ENCODE data around the gene RASD2.

Gene RASD2

GRCh38 chr22:35549328-35549727 is 8.7 kb downstream of the RASD2 start:
- no peaks in the 10 kb centered on the region for H3K27me3 ChIP-seq
- no peaks in the 10 kb centered on the region for H3K9me3 ChIP-seq
- peaks cover 0 to 8% (median 2%) of the 10 kb centered on the region in 4 donors for H3K4me1 ChIP-seq
- no peak for DNase-seq
- H3K27ac ChIP-seq: no peak overlapping the region
- no peak overlapping the region for H3K4me3 ChIP-seq
- TF ChIP-seq CTCF (IDR thresholded peaks at IDR 0.05): no peak
- peaks cover 0 to 6% (median 0%) of the 10 kb centered on the region in 3 donors for H3K36me3 ChIP-seq
- intact Hi-C loops (cut with DNase I; ENCODE audit: low total_unique reads): no loop called here

- peaks cover 0 to 6% (median 0%) of the 10 kb centered on the region in 3 donors for H3K36me3 ChIP-seq
- H3K9me3 ChIP-seq: no peaks in the 10 kb centered on the region
- intact Hi-C loops (cut with DNase I; ENCODE audit: low total_unique reads): no loop called here
- peaks cover 0 to 8% (median 2%) of the 10 kb centered on the region in 4 donors for H3K4me1 ChIP-seq
- H3K4me3 ChIP-seq: no peak overlapping the region
- TF ChIP-seq CTCF (IDR thresholded peaks at IDR 0.05): no peak
- DNase-seq: no peak
- no peak overlapping the region for H3K27ac ChIP-seq
- H3K27me3 ChIP-seq: peaks cover 0 to 4% of the 10 kb centered on the region in 2 donors
Observed at GRCh38 chr22:35551549-35552177, 11.0 kb downstream of the RASD2 start.

GRCh38 chr22:35552196-35552842 is 11.7 kb downstream of the RASD2 start:
- no peak for TF ChIP-seq CTCF (IDR thresholded peaks at IDR 0.05)
- intact Hi-C loops (cut with DNase I; ENCODE audit: low total_unique reads): no loop called here

GRCh38 chr22:35552846-35553245 is 12.2 kb downstream of the RASD2 start:
- no peaks in the 10 kb centered on the region for H3K9me3 ChIP-seq
- H3K36me3 ChIP-seq: peaks cover 0 to 6% (median 0%) of the 10 kb centered on the region in 3 donors
- TF ChIP-seq CTCF (IDR thresholded peaks at IDR 0.05): no peak
- no peak for DNase-seq
- H3K4me3 ChIP-seq: no peak overlapping the region
- no peak overlapping the region for H3K27ac ChIP-seq
- intact Hi-C loops (cut with DNase I; ENCODE audit: low total_unique reads): no loop called here
- H3K27me3 ChIP-seq: peaks cover 0 to 4% of the 10 kb centered on the region in 2 donors
- peaks cover 0 to 8% (median 2%) of the 10 kb centered on the region in 4 donors for H3K4me1 ChIP-seq

More at GRCh38 chr22:35552196-35552842, 11.7 kb downstream of the RASD2 start:
- Histone ChIP-seq H3K9me3 (no peaks in the 10 kb centered on the region), H3K27ac (no peak overlapping the region), H3K4me1 (peaks cover 0 to 8% (median 2%) of the 10 kb centered on the region in 4 donors), H3K4me3 (no peak overlapping the region), H3K36me3 (peaks cover 0 to 6% (median 0%) of the 10 kb centered on the region in 3 donors), H3K27me3 (peaks cover 0 to 4% of the 10 kb centered on the region in 2 donors)
- DNase-seq: no peak

- peaks cover 0 to 8% (median 2%) of the 10 kb centered on the region in 4 donors for H3K4me1 ChIP-seq
- no peaks in the 10 kb centered on the region for H3K9me3 ChIP-seq
- intact Hi-C loops (cut with DNase I; ENCODE audit: low total_unique reads): no loop called here
- peaks cover 0 to 4% of the 10 kb centered on the region in 2 donors for H3K27me3 ChIP-seq
- DNase-seq: no peak
- no peak for TF ChIP-seq CTCF (IDR thresholded peaks at IDR 0.05)
- H3K27ac ChIP-seq: no peak overlapping the region
- H3K4me3 ChIP-seq: no peak overlapping the region
- peaks cover 0 to 6% (median 0%) of the 10 kb centered on the region in 3 donors for H3K36me3 ChIP-seq
Observed at GRCh38 chr22:35553341-35553740, 12.7 kb downstream of the RASD2 start.
